HCT116 (cell line): ENCODE data around the gene ZBTB7C. TPM values are rescaled to one million over a fixed set of nuclear protein-coding genes. Genes with fewer than 3 reads are reported as not detected.

Experiments
- ATAC-seq: fragments of 200-7000 bp; cut with Tn5 transposase; 2 replicates; pipeline ENCODE4 v1.9.1; 2020; ENCODE audit warnings: mild to moderate bottlenecking, moderate library complexity
- BruUV-seq: library from RNA; stranded (reverse); fragments of 400-500 nt; replicated peaks from 2 replicates; lab custom pipeline; 2021; lab: Mats Ljungman, UMichigan
- CTCF ChIA-PET: fragments of 300-600 bp; sonication (Branson Sonifier 250); formaldehyde crosslinking; loops from one replicate; lab custom pipeline; 2021; ENCODE audit warnings: antibody characterized with exemption; lab: Charles Lee
- POLR2A ChIA-PET: fragments of 300-600, 350-600 bp; sonication (Branson Sonifier 250); formaldehyde crosslinking; loops from one replicate; lab custom pipeline; 2021; ENCODE audit warnings: antibody characterized with exemption; lab: Charles Lee
- RAD21 ChIA-PET, 2 experiments: fragments of 300-600 bp; sonication (Branson Sonifier 250); formaldehyde crosslinking; loops; one replicate each; lab custom pipeline; 2023; ENCODE audit warnings: low total read pairs in 2 of 2; ENCODE audit not compliant: uncharacterized antibody in 2 of 2, unreplicated experiment in 2 of 2, low non-redundant PET in 1 of 2; lab: Charles Lee
- DNase-seq: peaks from one replicate; pipeline ENCODE4 v3.0.0-alpha.2; 2010; ENCODE audit warnings: low read depth, low spot score
- H2AFZ ChIP-seq: fragments of 200-600 bp; shearing (Covaris generic), sonication (generic); 2 replicates; pipeline ENCODE4 v1.6.1; 2017; ENCODE audit warnings: low read depth, mixed run types, mixed read lengths, antibody characterized with exemption, low read length; ENCODE audit not compliant: poor library complexity, severe bottlenecking
- H3K27ac ChIP-seq: 2 replicates; pipeline ENCODE4 v1.5.1; 2012; ENCODE audit warnings: low read depth, low read length
- H3K27me3 ChIP-seq: fragments of 200-600 bp; sonication (generic); 2 replicates; pipeline ENCODE4 v1.6.1; 2016; ENCODE audit warnings: mixed run types, low read length, mixed read lengths; ENCODE audit not compliant: insufficient read depth
- H3K36me3 ChIP-seq, 2 experiments: fragments of 200-500 bp in 1 of 2; fragments of 200-600 bp in 1 of 2; sonication (Bioruptor generic) in 1 of 2; sonication (generic) in 1 of 2; 2 replicates each; pipeline versions ENCODE4 v1.5.1 to v1.6.1; 2014 to 2016; ENCODE audit warnings: low read length in 2 of 2, inconsistent platforms in 1 of 2, mixed read lengths in 1 of 2, mixed run types in 1 of 2; ENCODE audit not compliant: insufficient read depth in 2 of 2, control insufficient read depth in 1 of 2
- H3K4me1 ChIP-seq, 2 experiments: fragments of 200-600 bp in 1 of 2; sonication (generic) in 1 of 2; 2 replicates each; pipeline versions ENCODE4 v1.5.1 to v1.6.1; 2012 to 2017; ENCODE audit warnings: low read length in 2 of 2, inconsistent platforms in 1 of 2, mild to moderate bottlenecking in 1 of 2, mixed read lengths in 1 of 2, mixed run types in 1 of 2, moderate library complexity in 1 of 2; ENCODE audit not compliant: insufficient read depth in 2 of 2, control insufficient read depth in 1 of 2
- H3K4me2 ChIP-seq: fragments of 200-600 bp; sonication (generic); 2 replicates; pipeline ENCODE4 v1.6.1; 2017; ENCODE audit warnings: mixed run types, low read length, mixed read lengths
- H3K4me3 ChIP-seq, 2 experiments: fragments of 200-600 bp in 1 of 2; sonication (generic) in 1 of 2; replicated peaks in 1 of 2; 2 replicates each; pipeline ENCODE4 v1.5.1; 2011 to 2016; ENCODE audit warnings: low read length in 2 of 2, control low read depth in 1 of 2, low read depth in 1 of 2, mild to moderate bottlenecking in 1 of 2, mixed read lengths in 1 of 2, mixed run types in 1 of 2
- H3K79me2 ChIP-seq: fragments of 200-600 bp; sonication (generic); 2 replicates; pipeline ENCODE4 v1.6.1; 2017; ENCODE audit warnings: mild to moderate bottlenecking, mixed run types, low read length, moderate library complexity, mixed read lengths; ENCODE audit not compliant: insufficient read depth
- H3K9ac ChIP-seq: fragments of 200-600 bp; sonication (generic); 2 replicates; pipeline ENCODE4 v1.6.1; 2016; ENCODE audit warnings: low read length, mixed read lengths
- H3K9me2 ChIP-seq: fragments of 200-600 bp; sonication (generic), shearing (Covaris generic); 2 replicates; pipeline ENCODE4 v1.6.1; 2017; ENCODE audit warnings: mixed run types, mild to moderate bottlenecking, moderate library complexity; ENCODE audit not compliant: insufficient read depth
- H3K9me3 ChIP-seq, 2 experiments: fragments of 200-500 bp in 1 of 2; fragments of 200-600 bp in 1 of 2; sonication (Bioruptor generic) in 1 of 2; sonication (generic) in 1 of 2; 2 replicates each; pipeline ENCODE4 v1.6.1; 2014 to 2017; ENCODE audit warnings: low read length in 2 of 2, mixed read lengths in 2 of 2, inconsistent platforms in 1 of 2, low read depth in 1 of 2, mild to moderate bottlenecking in 1 of 2, mixed run types in 1 of 2, moderate library complexity in 1 of 2; ENCODE audit not compliant: control insufficient read depth in 1 of 2, insufficient read depth in 1 of 2
- H4K20me1 ChIP-seq: fragments of 200-600 bp; sonication (generic), shearing (Covaris generic); 2 replicates; pipeline ENCODE4 v1.6.1; 2017; ENCODE audit warnings: mixed run types, mild to moderate bottlenecking, moderate library complexity; ENCODE audit not compliant: insufficient read depth
- ATF3 ChIP-seq: IDR thresholded peaks from 2 replicates; pipeline ENCODE4 v1.6.1; 2012
- CEBPB ChIP-seq: IDR thresholded peaks from 2 replicates; pipeline ENCODE4 v1.6.1; 2012; ENCODE audit warnings: low read depth
- CTCF ChIP-seq, 3 experiments: fragments of 200-600 bp in 1 of 3; sonication (generic) in 1 of 3; IDR thresholded peaks in 2 of 3; conservative IDR thresholded peaks in 1 of 3; 2 replicates each; pipeline ENCODE4 v1.5.1; 2012 to 2017; ENCODE audit warnings: low read depth in 2 of 3, low read length in 2 of 3, antibody characterized with exemption in 1 of 3, borderline replicate concordance in 1 of 3, control low read depth in 1 of 3, mild to moderate bottlenecking in 1 of 3, mixed read lengths in 1 of 3, mixed run types in 1 of 3, moderate library complexity in 1 of 3; ENCODE audit not compliant: insufficient read depth in 1 of 3
- ELF1 ChIP-seq: IDR thresholded peaks from 2 replicates; pipeline ENCODE4 v1.6.1; 2012; ENCODE audit warnings: low read depth, borderline replicate concordance
- EZH2 ChIP-seq: fragments of 200-600 bp; sonication (generic); IDR thresholded peaks from 2 replicates; pipeline ENCODE4 v1.6.1; 2017; ENCODE audit warnings: antibody characterized with exemption, mixed run types
- EZH2phosphoT487 ChIP-seq: fragments of 200-600 bp; IDR thresholded peaks from 2 replicates; pipeline ENCODE4 v1.6.1; 2018; ENCODE audit warnings: antibody characterized with exemption, borderline replicate concordance
- FOSL1 ChIP-seq: IDR thresholded peaks from 2 replicates; pipeline ENCODE4 v1.6.1; 2012; ENCODE audit warnings: low read depth
- JUND ChIP-seq: IDR thresholded peaks from 2 replicates; pipeline ENCODE4 v1.6.1; 2012
- POLR2AphosphoS5 ChIP-seq: IDR thresholded peaks from 2 replicates; pipeline ENCODE4 v1.6.1; 2011; ENCODE audit warnings: mild to moderate bottlenecking, low read depth, low read length, moderate library complexity
- RAD21 ChIP-seq: IDR thresholded peaks from 2 replicates; pipeline ENCODE4 v1.6.1; 2012; ENCODE audit warnings: low read depth, mild to moderate bottlenecking
- REST ChIP-seq: IDR thresholded peaks from 2 replicates; pipeline ENCODE4 v1.6.1; 2012; ENCODE audit warnings: low read depth
- SIN3A ChIP-seq: IDR thresholded peaks from 2 replicates; pipeline ENCODE4 v1.6.1; 2012; ENCODE audit warnings: low read depth
- SRF ChIP-seq: IDR thresholded peaks from 2 replicates; pipeline ENCODE4 v1.6.1; 2012; ENCODE audit warnings: low read depth
- YY1 ChIP-seq: IDR thresholded peaks from 2 replicates; pipeline ENCODE4 v1.6.1; 2011; ENCODE audit warnings: low read length, low read depth, moderate library complexity, mild to moderate bottlenecking; ENCODE audit not compliant: insufficient replicate concordance; ENCODE audit errors: extremely low read depth
- intact Hi-C: fragments of 100-400 bp; cut with micrococcal nuclease; formaldehyde crosslinking; loops from 2 replicates; pipeline ENCODE4 v1.10.0; 2022
- total RNA-seq: library from RNA; stranded (reverse); gene quantifications from one replicate; pipeline ENCODE4 v1.2.1, GENCODE V29; 2021; ENCODE audit not compliant: unreplicated experiment
- TF ChIP-seq, protein P1 (sequence below): IDR thresholded peaks from 2 replicates; pipeline ENCODE4 v1.6.1; 2011; ENCODE audit warnings: mild to moderate bottlenecking, low read length, moderate library complexity; ENCODE audit not compliant: insufficient replicate concordance; ENCODE audit errors: extremely low read depth

ZBTB7C gene
- total RNA-seq, 1 experiment from 2014 or later, result 0.37 TPM

- Histone ChIP-seq H3K9me3 (no peaks in the 10 kb centered on the region), H4K20me1 (no peaks in the 10 kb centered on the region), H3K4me3 (no peak overlapping the region), H3K27ac (no peak overlapping the region), H3K27me3 (no peaks in the 10 kb centered on the region), H2AFZ (no peak overlapping the region), H3K9ac (no peak overlapping the region), H3K4me2 (no peak overlapping the region), H3K9me2 (no peaks in the 10 kb centered on the region), H3K36me3 (no peaks in the 10 kb centered on the region), H3K79me2 (no peaks in the 10 kb centered on the region), H3K4me1 (no peaks in the 10 kb centered on the region)
- RAD21 ChIA-PET, result no interaction called here
- no TSS peak for BruUV-seq
- ATAC-seq (no peak), DNase-seq (no peak)
- POLR2A ChIA-PET, result no interaction called here
- CTCF ChIA-PET, result no interaction called here
- intact Hi-C loops, result no loop called here
- TF ChIP-seq EZH2phosphoT487, result no peak
- TF ChIP-seq, protein P1, sequence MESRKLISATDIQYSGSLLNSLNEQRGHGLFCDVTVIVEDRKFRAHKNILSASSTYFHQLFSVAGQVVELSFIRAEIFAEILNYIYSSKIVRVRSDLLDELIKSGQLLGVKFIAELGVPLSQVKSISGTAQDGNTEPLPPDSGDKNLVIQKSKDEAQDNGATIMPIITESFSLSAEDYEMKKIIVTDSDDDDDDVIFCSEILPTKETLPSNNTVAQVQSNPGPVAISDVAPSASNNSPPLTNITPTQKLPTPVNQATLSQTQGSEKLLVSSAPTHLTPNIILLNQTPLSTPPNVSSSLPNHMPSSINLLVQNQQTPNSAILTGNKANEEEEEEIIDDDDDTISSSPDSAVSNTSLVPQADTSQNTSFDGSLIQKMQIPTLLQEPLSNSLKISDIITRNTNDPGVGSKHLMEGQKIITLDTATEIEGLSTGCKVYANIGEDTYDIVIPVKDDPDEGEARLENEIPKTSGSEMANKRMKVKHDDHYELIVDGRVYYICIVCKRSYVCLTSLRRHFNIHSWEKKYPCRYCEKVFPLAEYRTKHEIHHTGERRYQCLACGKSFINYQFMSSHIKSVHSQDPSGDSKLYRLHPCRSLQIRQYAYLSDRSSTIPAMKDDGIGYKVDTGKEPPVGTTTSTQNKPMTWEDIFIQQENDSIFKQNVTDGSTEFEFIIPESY, result no peak
- TF ChIP-seq POLR2AphosphoS5, result no peak
- no peak for TF ChIP-seq ATF3
- no peak for TF ChIP-seq FOSL1
- no peak for TF ChIP-seq RAD21
- no peak for TF ChIP-seq ELF1
- no peak for TF ChIP-seq REST
- no peak for TF ChIP-seq SRF
- no peak for TF ChIP-seq JUND
- TF ChIP-seq SIN3A, result no peak
- TF ChIP-seq EZH2, result no peak
- TF ChIP-seq CEBPB, result no peak
- TF ChIP-seq CTCF (IDR thresholded peaks at IDR 0.05 in 2 of 3, conservative IDR thresholded peaks at IDR 0.05 in 1 of 3; ENCODE audit: borderline replicate concordance in 1 of 3, insufficient read depth in 1 of 3, low read depth in 2 of 3, low read length in 2 of 3), result no peak
- TF ChIP-seq YY1, result no peak
These were observed 292.1 kb downstream of the ZBTB7C start for GRCh38 chr18:48116873-48117630.
